GM12864 (cell line): Measurements from ENCODE around the gene FES.

Source experiments
- DNase-seq: peaks from one replicate; pipeline ENCODE4 v3.0.0-alpha.2; 2011; ENCODE audit warnings: low read depth
- H3K4me3 ChIP-seq: 2 replicates; pipeline ENCODE4 v1.5.1; 2011; ENCODE audit warnings: mild to moderate bottlenecking, low read depth, low read length, control low read depth
- CTCF ChIP-seq: IDR thresholded peaks from 2 replicates; pipeline ENCODE4 v1.5.1; 2011; ENCODE audit warnings: low read depth, mild to moderate bottlenecking, moderate library complexity, low read length, control low read depth, inconsistent platforms; ENCODE audit errors: missing control alignments

Gene FES

GRCh38 chr15:90883976-90884718 is at the start of gene FES:
Gene FES, plus strand, starts transcription at chr15:90884504. Its CDS starts 542 bp downstream, at chr15:90885046.
- no peak for DNase-seq
- no peak for TF ChIP-seq CTCF
- peak within 1 kb of the TSS; percentile 3; the same call in 1 of the 2 replicates for H3K4me3 ChIP-seq

- H3K4me3 ChIP-seq = no peak overlapping the region
- no peak for DNase-seq
- no peak for TF ChIP-seq CTCF
These were observed 49.7 kb upstream of the FES start for GRCh38 chr15:90834626-90835025.

GRCh38 chr15:90836296-90836871 is 47.9 kb upstream of the FES start:
- no peak overlapping the region for H3K4me3 ChIP-seq
- no peak for DNase-seq
- no peak for TF ChIP-seq CTCF

GRCh38 chr15:90837094-90837493 is 47.2 kb upstream of the FES start:
- DNase-seq = no peak
- TF ChIP-seq CTCF = no peak

GRCh38 chr15:90838139-90838538 is 46.2 kb upstream of the FES start:
- H3K4me3 ChIP-seq = no peak overlapping the region; the same call in none of the 2 replicates
- no peak for TF ChIP-seq CTCF
- no peak for DNase-seq

More at GRCh38 chr15:90837094-90837493, 47.2 kb upstream of the FES start:
- no peak overlapping the region for H3K4me3 ChIP-seq

GRCh38 chr15:90838544-90838943 is 45.8 kb upstream of the FES start:
- TF ChIP-seq CTCF = peak; percentile 8
- no peak for DNase-seq
- H3K4me3 ChIP-seq = no peak overlapping the region; the same call in none of the 2 replicates
